C4-2B (cell line): ENCODE results near the gene EML6.

Experiments
- H3K27ac ChIP-seq: fragments of 450-650 bp; 2 replicates; pipeline ENCODE4 v1.5.1; 2017
- CTCF ChIP-seq: fragments of 450-650 bp; conservative IDR thresholded peaks from 2 replicates; pipeline ENCODE4 v1.5.1; 2017; ENCODE audit warnings: mild to moderate bottlenecking
- ZFX ChIP-seq: fragments of 450-650 bp; IDR thresholded peaks from 2 replicates; pipeline ENCODE4 v1.6.1; 2017

The EML6 gene

GRCh38 chr2:54975175-54975574, 251.7 kb downstream of the EML6 start:
- H3K27ac ChIP-seq = no peak overlapping the region
- TF ChIP-seq CTCF (no peak), ZFX (no peak)

- H3K27ac ChIP-seq = no peak overlapping the region
- TF ChIP-seq ZFX (no peak), CTCF (no peak)
Observed at GRCh38 chr2:54975598-54976492, 252.4 kb downstream of the EML6 start.

DNA sequence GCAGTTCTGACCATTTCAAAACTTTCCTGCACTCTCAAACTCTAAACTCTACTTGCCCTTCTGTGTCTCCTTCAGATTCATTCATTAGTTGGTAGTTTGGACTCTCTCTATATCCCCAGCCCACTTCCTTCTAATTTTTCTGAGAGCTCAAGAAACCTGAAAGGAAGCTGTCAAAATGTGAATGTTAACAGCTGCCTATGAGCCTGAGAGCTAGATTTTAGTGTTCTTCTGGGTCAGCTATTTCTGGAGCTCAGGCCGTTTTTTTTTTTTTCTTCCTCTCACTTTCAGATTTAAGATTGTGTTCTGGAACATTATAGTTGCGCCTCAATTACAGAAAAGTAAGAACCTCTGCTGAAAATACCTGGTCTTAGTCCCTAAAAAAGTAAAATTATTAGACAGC, 253.7 kb downstream of the EML6 start:
- TF ChIP-seq ZFX (no peak), CTCF (no peak)
- H3K27ac ChIP-seq = no peak overlapping the region

GRCh38 chr2:54979321-54980044, 256.0 kb downstream of the EML6 start:
- peak overlapping the region; percentile 76 for H3K27ac ChIP-seq
- TF ChIP-seq ZFX = no peak
- TF ChIP-seq CTCF = no peak

DNA sequence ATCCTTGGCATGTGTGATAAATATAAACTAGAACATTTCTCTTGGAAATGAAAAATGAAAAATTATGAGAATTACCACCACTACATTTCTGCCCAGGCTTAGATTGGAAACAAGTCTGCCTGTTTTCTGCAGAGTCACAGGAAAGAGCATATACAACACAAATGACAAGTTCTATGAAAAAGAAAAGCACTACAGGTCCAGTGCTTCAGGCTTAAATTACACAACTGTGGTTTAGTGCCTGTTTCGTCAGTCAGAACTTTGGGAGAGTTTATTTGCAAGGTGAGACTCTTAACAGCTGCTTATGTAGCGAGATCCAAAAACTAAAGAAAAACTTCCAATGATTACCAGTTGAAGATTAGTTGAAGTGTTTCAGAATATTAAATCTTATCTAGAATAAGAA, 257.9 kb downstream of the EML6 start:
- H3K27ac ChIP-seq = no peak overlapping the region
- TF ChIP-seq ZFX (no peak), CTCF (no peak)

DNA sequence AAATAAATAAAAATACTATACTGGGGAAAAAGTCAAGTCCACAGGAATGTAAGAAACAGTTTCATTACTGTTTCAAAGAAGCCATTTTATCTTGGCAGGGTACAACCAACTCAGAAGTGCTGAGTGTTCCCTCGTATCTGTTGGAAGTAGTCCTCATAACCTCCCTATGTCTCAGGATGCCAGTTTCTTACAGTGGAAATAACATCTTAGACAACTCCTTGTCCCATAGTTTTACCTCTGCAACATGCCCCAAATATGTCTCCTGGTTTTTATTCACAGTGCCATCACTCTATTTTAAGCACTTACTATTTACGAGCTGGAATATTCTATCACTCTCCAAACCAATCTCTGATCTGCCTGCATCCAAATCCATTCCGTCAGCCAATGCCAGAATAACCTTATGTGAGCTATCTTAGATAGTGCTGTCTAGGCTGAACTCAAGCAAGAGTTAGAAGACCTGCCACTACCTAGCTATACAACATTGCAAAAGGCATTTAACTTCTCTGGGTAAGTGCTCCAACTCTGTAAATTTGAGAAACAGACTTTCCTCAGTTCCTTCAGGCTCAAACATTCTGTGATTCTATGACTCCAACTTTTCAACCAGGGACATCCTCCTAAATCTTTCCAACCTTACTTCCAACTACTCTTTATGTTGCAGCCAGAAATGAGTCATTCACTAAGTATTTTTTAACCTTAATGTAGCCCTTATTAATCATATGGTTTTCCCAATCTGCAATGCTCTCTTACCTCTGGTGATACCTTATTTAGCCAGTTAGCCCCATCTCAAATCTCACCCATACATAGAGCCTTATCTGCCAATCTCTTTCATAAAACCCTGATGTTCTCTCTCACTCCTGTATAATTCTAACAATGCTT, 260.1 kb downstream of the EML6 start:
- no peak overlapping the region for H3K27ac ChIP-seq

More for the DNA sequence above, 260.1 kb downstream of the EML6 start:
- TF ChIP-seq ZFX (no peak), CTCF (no peak)
